Adrenal gland (tissue), 19 donors: ENCODE data around the gene KDM4C. TPM values are rescaled to one million over a fixed set of nuclear protein-coding genes. Genes with fewer than 3 reads are reported as not detected.

Experiments
- DNase-seq, 7 donors: peaks; one replicate each; pipeline ENCODE4 v3.0.0-alpha.2; 2019 to 2020
- H3K27ac ChIP-seq, 5 donors: fragments of 200-600 bp; sonication (generic) in 4 of 5; 1 replicate in 3 of 5; 2 replicates in 2 of 5; pipeline versions ENCODE4 v1.5.1 to v1.8.0; 2016 to 2020; ENCODE audit warnings: mild to moderate bottlenecking in 1 of 5
- H3K27me3 ChIP-seq: fragments of 200-600 bp; 2 replicates; pipeline ENCODE4 v1.8.0; 2021
- H3K36me3 ChIP-seq, 2 donors: fragments of 200-600 bp; replicated peaks in 1 of 2; 1 replicate in 1 of 2; 2 replicates in 1 of 2; pipeline versions ENCODE4 v1.5.1 to v1.8.0; 2018 to 2022
- H3K4me1 ChIP-seq, 2 donors: fragments of 200-600 bp; replicated peaks in 1 of 2; 1 replicate in 1 of 2; 2 replicates in 1 of 2; pipeline versions ENCODE4 v1.5.1 to v1.8.0; 2018 to 2021
- H3K4me3 ChIP-seq, 4 donors: fragments of 200-600 bp; sonication (generic) in 3 of 4; one replicate each; pipeline ENCODE4 v1.5.1; 2016 to 2018
- H3K9me3 ChIP-seq, 3 donors: fragments of 200-600 bp; sonication (generic) in 1 of 3; replicated peaks in 1 of 3; 1 replicate in 2 of 3; 2 replicates in 1 of 3; pipeline versions ENCODE4 v1.5.1 to v1.8.0; 2016 to 2021
- CTCF ChIP-seq, 6 experiments: fragments of 450-650 bp in 4 of 6; fragments of 200-600 bp in 2 of 6; sonication (generic) in 1 of 6; IDR thresholded peaks; 1 replicate in 5 of 6; 2 replicates in 1 of 6; pipeline versions ENCODE4 v1.5.1 to v1.8.0; 2016 to 2021; ENCODE audit warnings: antibody characterized with exemption in 6 of 6, mild to moderate bottlenecking in 2 of 6, moderate library complexity in 1 of 6
- POLR2A ChIP-seq, 2 donors: fragments of 450-650 bp; IDR thresholded peaks; one replicate each; pipeline ENCODE4 v1.6.1; 2017; ENCODE audit warnings: antibody characterized with exemption in 2 of 2, mild to moderate bottlenecking in 2 of 2, moderate library complexity in 1 of 2
- WGBS, 4 donors: extraction: QIAGEN DNeasy Blood & Tissue Kit in 2 of 4; methylation state at CpG; one replicate each; pipeline versions ENCODE4 v1.1.5 to v1.1.7; 2013 to 2017; 5-methylcytosine and 5-hydroxymethylcytosine counted together
- intact Hi-C, 2 donors: fragments of 100-400 bp; cut with DNase I; formaldehyde crosslinking; loops; one replicate each; pipeline versions ENCODE4 v1.14.1 to v1.15.0; 2022 to 2023
- long read RNA-seq, 10 donors: library from polyadenylated mRNA in 3 of 10; unstranded in 2 of 10; stranded (forward) in 1 of 10; transcript quantifications; one replicate each; pipeline ENCODE4 v2.0.0 and lab custom pipeline, GENCODE V29; 2021 to 2026
- polyA plus RNA-seq, 3 donors: library from polyadenylated mRNA; stranded (reverse); fragments of 200-250 nt in 2 of 3; fragments of 350-450 nt in 1 of 3; fragmentation: Illumina TruSeq in 1 of 3; extraction: RNeasy Lipid Tissue Mini Kit (QIAGEN cat#74804) in 1 of 3; gene quantifications; one replicate each; pipeline ENCODE4 v1.2.3, GENCODE V29; 2013 to 2014
- total RNA-seq, 9 donors: library from RNA; depleted of rRNA in 4 of 9; stranded (reverse); fragments of >200 nt in 4 of 9; fragments of 120-200 nt in 1 of 9; fragmentation: NEBNext Ultra II Directional in 1 of 9; extraction: Animal tissue kit (Norgen Biotek cat#: 25700) in 1 of 9; gene quantifications; one replicate each; pipeline versions ENCODE4 v1.1.0 to v1.2.4, GENCODE V29; 2013 to 2023
- donor health status: healthy with polysubstance abuse.
- donor health status: Bipolar disorder and iron deficiency.
- donor health status: DM: yes; HTN: yes; CAD: no.
- donor health status: DM: no; HTN: no; CAD: no.
- donor health status: DM: no; HTN: no; CAD: no.
- donor health status: DM: yes; HTN: yes; CAD: no.

KDM4C gene
- total RNA-seq (10 to 100 TPM; 14.9 to 33.4 (median 27.7) TPM), polyA plus RNA-seq (10 to 100 TPM in 2 of 3 donors, 1 to 10 TPM in 1; 7.9 to 19.6 (median 11.3) TPM)
- long read RNA-seq, donor 1, partial matches to known transcripts, result 0 of 1 reads
- long read RNA-seq, donor 1, other reads (novel, unspliced or antisense), result 0 of 1 reads
- long read RNA-seq, donor 2, full-length matches to known transcripts, result 1 of 1 reads
- long read RNA-seq, donor 2, partial matches to known transcripts, result 0 of 1 reads
- long read RNA-seq, donor 2, other reads (novel, unspliced or antisense), result 0 of 1 reads
- long read RNA-seq, donor 3, result 0 reads
- long read RNA-seq, donor 4, full-length matches to known transcripts, result 2 of 4 reads
- long read RNA-seq, donor 4, partial matches to known transcripts, result 1 of 4 reads
- long read RNA-seq, donor 4, other reads (novel, unspliced or antisense), result 1 of 4 reads
- long read RNA-seq, donor 5, full-length matches to known transcripts, result 13 of 21 reads
- long read RNA-seq, donor 5, partial matches to known transcripts, result 1 of 21 reads
- long read RNA-seq, donor 5, other reads (novel, unspliced or antisense), result 7 of 21 reads
- long read RNA-seq, donor 6, full-length matches to known transcripts, result 2 of 3 reads
- long read RNA-seq, donor 6, partial matches to known transcripts, result 1 of 3 reads
- long read RNA-seq, donor 6, other reads (novel, unspliced or antisense), result 0 of 3 reads
- long read RNA-seq, donor 7, result 0 reads
- long read RNA-seq, donor 8, full-length matches to known transcripts, result 3 of 3 reads
- long read RNA-seq, donor 8, partial matches to known transcripts, result 0 of 3 reads
- long read RNA-seq, donor 8, other reads (novel, unspliced or antisense), result 0 of 3 reads
- long read RNA-seq, donor 9, full-length matches to known transcripts, result 1 of 1 reads
- long read RNA-seq, donor 9, partial matches to known transcripts, result 0 of 1 reads
- long read RNA-seq, donor 9, other reads (novel, unspliced or antisense), result 0 of 1 reads
- long read RNA-seq, donor 10, result 0 reads

- H3K27ac ChIP-seq, result peak within 1 kb of the TSS; percentile 95 to 99 (median 98)
- intact Hi-C loops, result no loop called here
- 0 to 1% (median 0%) methylated on average over 32 to 80 of the region's 80 CpGs for WGBS, 4 donors
- TF ChIP-seq POLR2A (IDR thresholded peaks at IDR 0.05) (peak; percentile 92 to 95), CTCF (IDR thresholded peaks at IDR 0.05) (no peak)
- no peaks in the 10 kb centered on the region for H3K27me3 ChIP-seq
- peak within 1 kb of the TSS; percentile 71 to 93 (median 76) for H3K4me3 ChIP-seq
- no peaks in the 10 kb centered on the region for H3K36me3 ChIP-seq
- H3K9me3 ChIP-seq, result no peaks in the 10 kb centered on the region
- DNase-seq, result peak; percentile 94 to 97 (median 96)
- H3K4me1 ChIP-seq, result peaks cover 5 to 18% of the 10 kb centered on the region in 2 donors
Observed at GRCh38 chr9:6757456-6758247, at the start of gene KDM4C. Gene KDM4C (plus strand): TSS chr9:6757973. CDS start chr9:6792989, 35,016 bp downstream.

GRCh38 chr9:6708732-6709131 is 49.0 kb upstream of the KDM4C start:
- no peaks in the 10 kb centered on the region for H3K9me3 ChIP-seq
- peaks cover under 1 to 3% of the 10 kb centered on the region in 2 donors for H3K4me1 ChIP-seq
- no peaks in the 10 kb centered on the region for H3K36me3 ChIP-seq
- no peak for TF ChIP-seq POLR2A (IDR thresholded peaks at IDR 0.05)
- no peak for TF ChIP-seq CTCF (IDR thresholded peaks at IDR 0.05)
- intact Hi-C loops, result no loop called here
- no peak for DNase-seq
- H3K27ac ChIP-seq, result no peak overlapping the region
- no peaks in the 10 kb centered on the region for H3K27me3 ChIP-seq
- no peak overlapping the region for H3K4me3 ChIP-seq
- 83 to 97% (median 90%) methylated on average over 2 of the region's 2 CpGs for WGBS, 4 donors

GRCh38 chr9:6711403-6711802 is 46.4 kb upstream of the KDM4C start:
- TF ChIP-seq CTCF (IDR thresholded peaks at IDR 0.05) (no peak), POLR2A (IDR thresholded peaks at IDR 0.05) (no peak)
- Histone ChIP-seq H3K27me3 (no peaks in the 10 kb centered on the region), H3K27ac (no peak overlapping the region), H3K9me3 (no peaks in the 10 kb centered on the region), H3K4me1 (no peaks in the 10 kb centered on the region), H3K4me3 (no peak overlapping the region), H3K36me3 (no peaks in the 10 kb centered on the region)
- DNase-seq, result no peak
- intact Hi-C loops, result no loop called here
- WGBS, 4 donors, result 76 to 89% (median 83%) methylated on average over 3 of the region's 3 CpGs
